ENCODE results near the gene RAD51C. TPM values are rescaled to one million over a fixed set of nuclear protein-coding genes. Genes with fewer than 3 reads are reported as not detected.

RAD51C gene
- total RNA-seq, 1 donor from 2014 or later: 32.5 TPM

Other genes starting within 250 kb of the RAD51C start
- 0.72 TPM for gene HSF5, start 204.2 kb upstream of the RAD51C start, total RNA-seq (ENCODE audit: insufficient read depth, low replicate concordance)
- 42.6 TPM for gene MTMR4, start 178.0 kb upstream of the RAD51C start, total RNA-seq (ENCODE audit: insufficient read depth, low replicate concordance)
- not detected for gene TEX14, start 557 bp upstream of the RAD51C start, total RNA-seq (ENCODE audit: insufficient read depth, low replicate concordance)
- 1.7 TPM for gene PPM1E, start 63.3 kb downstream of the RAD51C start, total RNA-seq (ENCODE audit: insufficient read depth, low replicate concordance)

All from umbilical cord (tissue), 1 donor.